Activated naive CD4-positive, alpha-beta T cell treated with anti-CD3 and anti-CD28 coated beads, Interleukin-2, amount 50 U/mL, for 24 hours (primary cell): ENCODE data around the gene CAPN15.

Experiments used
- H3K27ac Mint-ChIP-seq: one replicate; pipeline ENCODE4 v1.8.0; 2021; ENCODE audit warnings: mild to moderate bottlenecking, mixed read lengths
- H3K27me3 Mint-ChIP-seq: one replicate; pipeline ENCODE4 v1.8.0; 2021; ENCODE audit warnings: mixed read lengths
- H3K36me3 Mint-ChIP-seq: one replicate; pipeline ENCODE4 v1.8.0; 2021; ENCODE audit warnings: mixed read lengths
- H3K4me1 Mint-ChIP-seq: one replicate; pipeline ENCODE4 v1.8.0; 2021; ENCODE audit warnings: mixed read lengths
- H3K4me3 Mint-ChIP-seq: one replicate; pipeline ENCODE4 v1.8.0; 2021; ENCODE audit warnings: mild to moderate bottlenecking, mixed read lengths
- H3K9me3 Mint-ChIP-seq: one replicate; pipeline ENCODE4 v1.8.0; 2021; ENCODE audit warnings: mixed read lengths

The CAPN15 gene

GRCh38 chr16:530111-530817 is 2.8 kb downstream of the CAPN15 start:
- Mint-ChIP-seq H3K4me3 (peak overlapping the region; percentile 94), H3K36me3 (peaks cover 7% of the 10 kb centered on the region), H3K27ac (peak overlapping the region; percentile 51)

GRCh38 chr16:531494-532125 is 4.1 kb downstream of the CAPN15 start:
- Mint-ChIP-seq H3K27me3 (no peaks in the 10 kb centered on the region), H3K4me1 (peaks cover 13% of the 10 kb centered on the region), H3K9me3 (no peaks in the 10 kb centered on the region), H3K4me3 (no peak overlapping the region), H3K27ac (no peak overlapping the region), H3K36me3 (peaks cover 2% of the 10 kb centered on the region)

More at GRCh38 chr16:530111-530817, 2.8 kb downstream of the CAPN15 start:
- H3K4me1 Mint-ChIP-seq = peaks cover 20% of the 10 kb centered on the region
- no peaks in the 10 kb centered on the region for H3K9me3 Mint-ChIP-seq
- H3K27me3 Mint-ChIP-seq = no peaks in the 10 kb centered on the region

- no peaks in the 10 kb centered on the region for H3K9me3 Mint-ChIP-seq
- peaks cover 2% of the 10 kb centered on the region for H3K36me3 Mint-ChIP-seq
- peaks cover 13% of the 10 kb centered on the region for H3K4me1 Mint-ChIP-seq
- no peak overlapping the region for H3K4me3 Mint-ChIP-seq
- H3K27ac Mint-ChIP-seq = no peak overlapping the region
- H3K27me3 Mint-ChIP-seq = no peaks in the 10 kb centered on the region
Measured at GRCh38 chr16:533391-534123, 6.0 kb downstream of the CAPN15 start.

- Mint-ChIP-seq H3K27me3 (no peaks in the 10 kb centered on the region), H3K4me3 (no peak overlapping the region), H3K27ac (no peak overlapping the region), H3K4me1 (peaks cover 13% of the 10 kb centered on the region), H3K36me3 (no peaks in the 10 kb centered on the region), H3K9me3 (no peaks in the 10 kb centered on the region)
Measured at GRCh38 chr16:534135-534534, 6.6 kb downstream of the CAPN15 start.

GRCh38 chr16:534856-535445 is 7.4 kb downstream of the CAPN15 start:
- no peak overlapping the region for H3K4me3 Mint-ChIP-seq
- H3K4me1 Mint-ChIP-seq = peaks cover 10% of the 10 kb centered on the region
- no peaks in the 10 kb centered on the region for H3K36me3 Mint-ChIP-seq
- H3K9me3 Mint-ChIP-seq = no peaks in the 10 kb centered on the region
- no peaks in the 10 kb centered on the region for H3K27me3 Mint-ChIP-seq
- no peak overlapping the region for H3K27ac Mint-ChIP-seq

- H3K27ac Mint-ChIP-seq = no peak overlapping the region
- peaks cover 4% of the 10 kb centered on the region for H3K4me1 Mint-ChIP-seq
- H3K4me3 Mint-ChIP-seq = no peak overlapping the region
- no peaks in the 10 kb centered on the region for H3K27me3 Mint-ChIP-seq
- H3K9me3 Mint-ChIP-seq = no peaks in the 10 kb centered on the region
- no peaks in the 10 kb centered on the region for H3K36me3 Mint-ChIP-seq
Measured at GRCh38 chr16:535446-536405, 8.2 kb downstream of the CAPN15 start.

GRCh38 chr16:536746-537145 is 9.2 kb downstream of the CAPN15 start:
- Mint-ChIP-seq H3K9me3 (no peaks in the 10 kb centered on the region), H3K27me3 (no peaks in the 10 kb centered on the region), H3K4me1 (peaks cover 2% of the 10 kb centered on the region), H3K4me3 (no peak overlapping the region), H3K27ac (no peak overlapping the region), H3K36me3 (no peaks in the 10 kb centered on the region)

GRCh38 chr16:537415-538335 is 10.2 kb downstream of the CAPN15 start:
- Mint-ChIP-seq H3K4me3 (no peak overlapping the region), H3K4me1 (no peaks in the 10 kb centered on the region), H3K27me3 (no peaks in the 10 kb centered on the region), H3K36me3 (no peaks in the 10 kb centered on the region), H3K9me3 (no peaks in the 10 kb centered on the region), H3K27ac (no peak overlapping the region)

- no peak overlapping the region for H3K4me3 Mint-ChIP-seq
- no peaks in the 10 kb centered on the region for H3K36me3 Mint-ChIP-seq
- no peaks in the 10 kb centered on the region for H3K27me3 Mint-ChIP-seq
- H3K27ac Mint-ChIP-seq = no peak overlapping the region
- H3K9me3 Mint-ChIP-seq = no peaks in the 10 kb centered on the region
- no peaks in the 10 kb centered on the region for H3K4me1 Mint-ChIP-seq
Measured at GRCh38 chr16:539901-540530, 12.5 kb downstream of the CAPN15 start.

- Mint-ChIP-seq H3K27ac (no peak overlapping the region), H3K4me3 (no peak overlapping the region), H3K9me3 (no peaks in the 10 kb centered on the region), H3K27me3 (no peaks in the 10 kb centered on the region), H3K36me3 (no peaks in the 10 kb centered on the region), H3K4me1 (no peaks in the 10 kb centered on the region)
Measured at GRCh38 chr16:540645-541340, 13.3 kb downstream of the CAPN15 start.

- no peaks in the 10 kb centered on the region for H3K27me3 Mint-ChIP-seq
- H3K4me1 Mint-ChIP-seq = no peaks in the 10 kb centered on the region
- H3K9me3 Mint-ChIP-seq = no peaks in the 10 kb centered on the region
- no peaks in the 10 kb centered on the region for H3K36me3 Mint-ChIP-seq
- no peak overlapping the region for H3K4me3 Mint-ChIP-seq
- H3K27ac Mint-ChIP-seq = no peak overlapping the region
Measured at GRCh38 chr16:543301-544164, 16.0 kb downstream of the CAPN15 start.

- Mint-ChIP-seq H3K27me3 (no peaks in the 10 kb centered on the region), H3K27ac (no peak overlapping the region), H3K36me3 (no peaks in the 10 kb centered on the region), H3K9me3 (no peaks in the 10 kb centered on the region), H3K4me1 (no peaks in the 10 kb centered on the region), H3K4me3 (no peak overlapping the region)
Measured at GRCh38 chr16:544517-544916, 17.0 kb downstream of the CAPN15 start.
